Brain microvascular endothelial cell (primary cell): ENCODE data around the gene DMRTB1.

Experiments
- DNase-seq: peaks from one replicate; pipeline ENCODE4 v3.0.0-alpha.2; 2020
- H3K27ac ChIP-seq: fragments of 250-450 bp; sonication (Bioruptor Pico); 2 replicates; pipeline ENCODE4 v1.5.1; 2020; ENCODE audit warnings: mild to moderate bottlenecking, moderate library complexity
- H3K27me3 ChIP-seq: fragments of 250-450 bp; sonication (Bioruptor Pico); replicated peaks from 2 replicates; pipeline ENCODE4 v1.5.1; 2020; ENCODE audit warnings: mild to moderate bottlenecking
- H3K36me3 ChIP-seq: fragments of 250-450 bp; sonication (Bioruptor Pico); replicated peaks from 2 replicates; pipeline ENCODE4 v1.5.1; 2020; ENCODE audit warnings: mild to moderate bottlenecking
- H3K4me3 ChIP-seq: 2 replicates; pipeline ENCODE4 v1.5.1; 2011; ENCODE audit warnings: low read depth, mild to moderate bottlenecking, control low read depth, low read length, moderate library complexity
- CTCF ChIP-seq: IDR thresholded peaks from 2 replicates; pipeline ENCODE4 v1.5.1; 2011; ENCODE audit warnings: low read depth, mild to moderate bottlenecking, moderate library complexity, low read length, control low read depth, inconsistent platforms; ENCODE audit errors: missing control alignments
- in situ Hi-C: cut with HindIII; loops from 2 replicates; pipeline ENCODE4 v1.10.0; 2017; ENCODE audit warnings: low sequenced_read_pairs, low pct_ligation_motif_present

DMRTB1 gene

GRCh38 chr1:53508991-53509666 lies 49.9 kb downstream of the DMRTB1 start:
- Histone ChIP-seq H3K27ac (no peak overlapping the region), H3K27me3 (no peaks in the 10 kb centered on the region), H3K36me3 (peaks cover 4% of the 10 kb centered on the region), H3K4me3 (no peak overlapping the region)
- no peak for DNase-seq
- TF ChIP-seq CTCF, result no peak
- in situ Hi-C loops, result no loop called here

DNA sequence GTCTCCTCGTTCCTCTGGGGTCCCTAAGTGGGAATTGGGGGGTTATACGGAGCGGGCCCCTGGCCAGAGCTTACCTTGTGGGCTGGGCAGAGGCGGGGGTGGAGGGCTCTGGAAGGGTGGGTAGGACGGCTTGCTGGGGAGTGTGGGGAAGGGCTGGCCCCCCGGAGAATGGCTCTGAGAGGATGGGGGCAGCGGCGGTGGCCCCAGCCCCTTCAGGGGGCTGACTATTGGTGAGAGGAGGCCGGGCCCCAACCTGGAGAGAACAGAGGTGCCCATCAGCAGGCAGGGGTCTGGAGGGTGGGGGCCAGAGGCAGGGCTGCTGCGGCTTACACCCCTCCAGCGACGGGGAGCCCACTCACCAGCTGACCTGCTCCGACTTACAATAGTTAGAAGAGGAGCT lies 50.6 kb downstream of the DMRTB1 start:
- Histone ChIP-seq H3K27ac (no peak overlapping the region), H3K27me3 (no peaks in the 10 kb centered on the region), H3K36me3 (peaks cover 10% of the 10 kb centered on the region), H3K4me3 (no peak overlapping the region)
- DNase-seq, result no peak
- in situ Hi-C loops, result no loop called here
- no peak for TF ChIP-seq CTCF

- Histone ChIP-seq H3K27me3 (no peaks in the 10 kb centered on the region), H3K36me3 (peaks cover 10% of the 10 kb centered on the region), H3K27ac (no peak overlapping the region), H3K4me3 (no peak overlapping the region)
- DNase-seq, result no peak
- no peak for TF ChIP-seq CTCF
- in situ Hi-C loops, result no loop called here
Observed at GRCh38 chr1:53510215-53510614, 51.0 kb downstream of the DMRTB1 start.

DNA sequence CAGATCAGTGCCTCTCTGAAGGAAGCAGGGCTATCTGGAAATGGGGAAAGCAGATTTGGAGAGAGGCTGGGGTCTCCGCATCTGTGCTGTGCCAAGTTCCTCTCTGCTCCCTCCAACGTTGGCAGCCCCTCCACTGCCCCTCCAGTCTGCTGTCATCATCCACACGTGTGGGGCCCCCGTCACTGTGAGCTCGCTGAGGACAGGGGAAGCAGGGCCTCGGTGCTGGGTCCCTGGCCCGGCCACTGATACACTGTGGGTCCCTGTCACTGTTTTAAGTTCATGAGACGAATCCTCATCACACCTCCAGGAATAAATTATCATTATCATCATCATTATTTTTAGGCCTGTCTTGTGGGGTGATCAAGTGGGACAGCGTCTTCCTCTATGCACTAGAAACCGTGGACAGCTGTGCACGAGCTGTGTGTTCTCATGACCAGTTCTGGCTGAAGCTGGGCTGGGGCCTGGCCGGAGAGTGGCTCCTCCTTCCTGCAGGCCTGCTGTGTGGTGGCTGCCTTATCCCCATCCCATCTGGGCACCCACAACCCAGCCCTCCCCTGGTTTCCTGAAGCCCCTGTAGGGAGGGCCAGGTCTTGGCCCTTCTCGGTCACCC lies 52.2 kb downstream of the DMRTB1 start:
- TF ChIP-seq CTCF, result no peak
- DNase-seq, result no peak

DNA sequence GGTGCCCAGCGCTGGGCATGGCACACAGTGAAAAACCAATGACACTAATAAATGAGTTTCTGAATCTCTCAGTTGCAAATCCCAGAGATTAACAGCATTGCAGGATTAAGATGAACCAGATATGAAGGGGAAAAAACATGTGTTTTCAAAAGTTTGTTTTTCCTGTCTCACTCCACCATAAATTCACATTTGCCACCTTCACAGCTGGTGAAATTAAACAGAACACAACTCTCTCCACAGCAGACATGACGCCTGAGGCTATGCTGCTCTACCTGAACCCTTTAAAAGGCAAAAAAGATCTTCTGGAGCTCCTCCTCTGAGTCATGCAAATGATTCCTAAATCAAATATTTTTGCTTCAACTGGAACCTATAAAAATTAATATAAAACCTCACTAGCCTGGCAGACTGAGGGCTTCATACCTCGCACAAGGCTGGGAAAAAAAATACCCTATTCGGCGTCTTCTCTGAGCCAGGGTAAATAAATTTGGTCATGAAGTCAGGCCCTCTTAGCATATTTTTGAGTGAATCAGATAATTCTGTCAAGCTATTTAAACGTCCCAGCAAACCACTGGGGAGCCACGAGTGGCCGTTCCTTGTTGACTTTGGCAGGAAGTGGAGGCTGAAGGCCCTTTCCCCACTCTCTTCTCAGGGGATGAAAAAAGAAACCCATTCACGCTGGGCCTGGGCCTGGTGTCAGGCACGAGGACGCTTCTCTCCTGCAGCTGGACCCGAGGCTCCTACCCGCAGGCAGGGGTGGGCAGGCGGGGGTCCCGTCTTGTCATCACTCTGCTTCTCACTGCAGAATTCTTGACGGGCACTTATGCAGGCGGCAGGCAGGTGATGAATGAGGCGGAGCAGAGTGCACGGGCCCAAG lies 53.0 kb downstream of the DMRTB1 start:
- Histone ChIP-seq H3K4me3 (no peak overlapping the region), H3K27ac (peak overlapping the region; percentile 30), H3K36me3 (peaks cover 10% of the 10 kb centered on the region), H3K27me3 (no peaks in the 10 kb centered on the region)
- no peak for TF ChIP-seq CTCF
- peak; percentile 82 for DNase-seq
- in situ Hi-C loops, result no loop called here

More for the DNA sequence above, 52.2 kb downstream of the DMRTB1 start:
- Histone ChIP-seq H3K27ac (no peak overlapping the region), H3K36me3 (peaks cover 10% of the 10 kb centered on the region), H3K27me3 (no peaks in the 10 kb centered on the region), H3K4me3 (no peak overlapping the region)
- in situ Hi-C loops, result no loop called here
